K562 (cell line): ENCODE data around the gene ARHGAP42.

ENCODE experiments used
- RFX5 ChIP-seq: IDR thresholded peaks from 2 replicates; pipeline ENCODE4 v1.6.1; 2011; ENCODE audit warnings: low read depth, mild to moderate bottlenecking, improper control_type of control experiment, low read length
- RHOXF2B ChIP-seq: fragments of 250-450 bp; sonication (Bioruptor Pico); conservative IDR thresholded peaks from 2 replicates; pipeline ENCODE4 v1.5.1; 2021

DNA sequence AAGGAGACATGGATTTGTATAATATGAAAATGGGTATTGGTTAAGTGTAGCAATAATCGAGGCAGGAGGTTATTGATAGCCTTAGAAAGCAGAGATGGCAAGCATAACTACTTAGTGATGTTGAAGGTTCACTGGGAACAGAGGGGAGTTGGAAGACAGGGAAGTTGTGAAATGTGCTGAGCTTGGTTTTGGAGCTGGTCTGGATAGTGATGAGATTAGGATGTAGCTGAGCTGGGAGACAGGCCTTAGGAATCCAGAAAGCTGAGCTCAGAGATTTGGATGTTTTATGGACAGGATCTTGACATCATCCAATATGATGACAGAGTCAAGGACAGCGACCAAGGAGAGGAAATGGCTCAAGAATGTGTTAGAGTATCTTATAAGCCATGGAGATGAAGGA is 113.1 kb downstream of the ARHGAP42 start:
- TF ChIP-seq RFX5: no peak
- TF ChIP-seq RHOXF2B (CRISPR knock-in tag): no peak
